Progenitor cell of endocrine pancreas (in vitro differentiated cells): ENCODE results near the gene VSTM2B. TPM values are rescaled to one million over a fixed set of nuclear protein-coding genes. Genes with fewer than 3 reads are reported as not detected.

Experiments used
- DNase-seq: peaks from one replicate; pipeline ENCODE4 v3.0.0; 2021; ENCODE audit warnings: low spot score; ENCODE audit not compliant: unreplicated experiment
- H3K27ac Mint-ChIP-seq: 2 replicates; pipeline ENCODE4 v1.8.0; 2021; ENCODE audit warnings: mild to moderate bottlenecking, moderate library complexity, mixed read lengths
- H3K27me3 Mint-ChIP-seq: 2 replicates; pipeline ENCODE4 v1.8.0; 2021; ENCODE audit warnings: mixed read lengths
- H3K36me3 Mint-ChIP-seq: 2 replicates; pipeline ENCODE4 v1.8.0; 2022; ENCODE audit warnings: mixed read lengths; ENCODE audit not compliant: insufficient read depth
- H3K4me1 Mint-ChIP-seq: 2 replicates; pipeline ENCODE4 v1.8.0; 2021; ENCODE audit warnings: low read depth, mixed read lengths
- H3K4me3 Mint-ChIP-seq: 2 replicates; pipeline ENCODE4 v1.8.0; 2021; ENCODE audit warnings: low read depth, mild to moderate bottlenecking, moderate library complexity, mixed read lengths
- H3K9me3 Mint-ChIP-seq: 2 replicates; pipeline ENCODE4 v1.8.0; 2021; ENCODE audit warnings: low read depth, mixed read lengths
- total RNA-seq: library from RNA; stranded (reverse); gene quantifications from 2 replicates; pipeline ENCODE4 v1.2.1, GENCODE V29; 2021
- TF ChIP-seq, protein P1 (sequence below): fragments of 200-600 bp; sonication (generic); IDR thresholded peaks from one replicate; pipeline ENCODE4 v1.5.0; 2021; ENCODE audit warnings: antibody characterized with exemption, mild to moderate bottlenecking; ENCODE audit not compliant: unreplicated experiment

The VSTM2B gene
- total RNA-seq, 1 donor from 2014 or later: not detected

DNA sequence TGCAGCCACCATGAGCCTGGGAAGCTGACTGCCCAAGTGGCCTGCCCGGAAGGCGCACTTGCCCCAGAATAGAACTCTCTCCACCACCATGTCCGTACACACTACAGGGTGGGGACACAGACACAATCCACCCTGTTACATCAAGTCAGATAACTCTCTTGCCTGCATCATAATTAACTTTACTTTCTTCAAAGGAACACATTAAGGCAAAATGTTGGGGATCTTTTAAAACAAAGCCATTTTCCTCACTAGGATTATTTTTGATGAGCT lies 23.3 kb upstream of the VSTM2B start:
- H3K27me3 Mint-ChIP-seq: peaks cover 20% of the 10 kb centered on the region
- no peaks in the 10 kb centered on the region for H3K4me1 Mint-ChIP-seq
- no peaks in the 10 kb centered on the region for H3K9me3 Mint-ChIP-seq
- H3K36me3 Mint-ChIP-seq: no peaks in the 10 kb centered on the region
- H3K27ac Mint-ChIP-seq: no peak overlapping the region
- TF ChIP-seq, protein P1, sequence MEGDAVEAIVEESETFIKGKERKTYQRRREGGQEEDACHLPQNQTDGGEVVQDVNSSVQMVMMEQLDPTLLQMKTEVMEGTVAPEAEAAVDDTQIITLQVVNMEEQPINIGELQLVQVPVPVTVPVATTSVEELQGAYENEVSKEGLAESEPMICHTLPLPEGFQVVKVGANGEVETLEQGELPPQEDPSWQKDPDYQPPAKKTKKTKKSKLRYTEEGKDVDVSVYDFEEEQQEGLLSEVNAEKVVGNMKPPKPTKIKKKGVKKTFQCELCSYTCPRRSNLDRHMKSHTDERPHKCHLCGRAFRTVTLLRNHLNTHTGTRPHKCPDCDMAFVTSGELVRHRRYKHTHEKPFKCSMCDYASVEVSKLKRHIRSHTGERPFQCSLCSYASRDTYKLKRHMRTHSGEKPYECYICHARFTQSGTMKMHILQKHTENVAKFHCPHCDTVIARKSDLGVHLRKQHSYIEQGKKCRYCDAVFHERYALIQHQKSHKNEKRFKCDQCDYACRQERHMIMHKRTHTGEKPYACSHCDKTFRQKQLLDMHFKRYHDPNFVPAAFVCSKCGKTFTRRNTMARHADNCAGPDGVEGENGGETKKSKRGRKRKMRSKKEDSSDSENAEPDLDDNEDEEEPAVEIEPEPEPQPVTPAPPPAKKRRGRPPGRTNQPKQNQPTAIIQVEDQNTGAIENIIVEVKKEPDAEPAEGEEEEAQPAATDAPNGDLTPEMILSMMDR: no peak
- no peak overlapping the region for H3K4me3 Mint-ChIP-seq
- DNase-seq: no peak

DNA sequence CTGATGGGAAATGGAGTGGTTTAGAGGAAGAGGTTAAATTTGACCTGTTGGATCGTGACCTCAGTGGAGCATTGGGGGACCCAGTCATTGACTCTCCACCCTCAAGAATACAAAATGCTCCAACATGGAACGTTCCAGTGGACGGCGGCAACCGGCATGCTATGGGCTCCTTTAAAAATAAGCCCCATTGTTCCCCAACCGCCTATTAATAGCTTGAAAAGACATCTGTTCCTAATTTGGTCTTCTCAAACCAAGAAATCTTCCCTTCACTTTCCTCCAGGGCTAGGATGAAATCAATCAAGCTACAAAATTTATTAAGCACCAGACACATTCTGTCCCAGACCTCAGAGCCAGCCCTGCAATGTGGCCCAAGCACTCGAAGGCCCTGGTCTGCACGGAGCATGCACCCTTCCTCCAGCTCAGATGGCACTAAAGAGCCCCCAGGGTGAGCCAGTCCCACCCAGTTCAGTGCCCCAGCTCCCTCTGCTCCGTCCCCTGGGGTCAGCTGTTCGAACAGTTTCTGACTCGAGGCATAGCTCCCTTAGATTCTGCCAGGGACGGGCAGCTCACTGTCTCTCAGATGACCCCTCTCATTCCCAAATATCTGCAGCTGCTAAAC lies 22.5 kb upstream of the VSTM2B start:
- Mint-ChIP-seq H3K4me3 (no peak overlapping the region), H3K27ac (no peak overlapping the region), H3K27me3 (peaks cover 20% of the 10 kb centered on the region), H3K36me3 (no peaks in the 10 kb centered on the region), H3K9me3 (no peaks in the 10 kb centered on the region), H3K4me1 (no peaks in the 10 kb centered on the region)
- TF ChIP-seq, protein P1: no peak
- DNase-seq: no peak

DNA sequence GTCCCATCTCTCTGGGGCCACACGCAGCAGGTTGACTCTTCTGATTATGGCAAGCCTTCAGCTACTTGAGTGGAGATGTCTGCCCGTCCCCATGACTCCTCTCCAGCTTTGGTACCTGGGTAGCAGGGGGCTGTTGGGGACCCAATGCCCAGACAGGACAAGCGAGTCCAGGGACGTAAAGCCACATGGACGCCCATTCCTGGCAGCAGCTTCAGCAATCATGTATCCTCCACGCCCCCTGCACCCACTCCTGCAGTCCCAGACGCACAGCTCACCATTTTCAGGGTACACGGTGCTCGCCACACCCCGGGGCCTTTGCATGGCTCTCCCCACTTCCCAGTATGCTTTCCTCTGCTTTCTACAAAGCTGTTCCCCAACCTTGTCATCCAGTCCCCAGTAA lies 22.0 kb upstream of the VSTM2B start:
- Mint-ChIP-seq H3K4me3 (no peak overlapping the region), H3K4me1 (no peaks in the 10 kb centered on the region), H3K27ac (no peak overlapping the region), H3K36me3 (no peaks in the 10 kb centered on the region), H3K9me3 (no peaks in the 10 kb centered on the region), H3K27me3 (peaks cover 20% of the 10 kb centered on the region)
- DNase-seq: no peak
- TF ChIP-seq, protein P1: no peak

DNA sequence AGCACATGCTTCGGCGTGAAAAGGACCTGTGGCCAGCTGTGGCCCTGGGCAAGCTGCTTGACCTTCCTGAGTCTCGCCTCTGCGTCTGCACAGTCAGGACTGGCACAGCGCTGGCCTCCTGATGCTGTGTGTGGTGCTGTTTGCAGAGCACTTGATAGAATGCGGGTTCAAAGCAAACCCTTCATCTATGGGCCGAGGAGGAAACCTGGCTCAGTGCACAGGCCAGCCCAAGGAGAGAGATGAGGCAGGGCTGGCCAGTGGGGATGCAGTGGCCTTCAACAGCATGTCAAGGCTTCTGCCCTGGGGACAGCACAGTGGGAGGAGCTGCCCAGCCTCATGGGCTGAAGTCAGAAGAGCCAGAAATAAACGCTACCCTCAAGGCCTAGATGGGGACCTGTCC lies 21.3 kb upstream of the VSTM2B start:
- TF ChIP-seq, protein P1: no peak
- H3K4me1 Mint-ChIP-seq: no peaks in the 10 kb centered on the region
- H3K27me3 Mint-ChIP-seq: peaks cover 24% of the 10 kb centered on the region
- H3K36me3 Mint-ChIP-seq: no peaks in the 10 kb centered on the region
- H3K27ac Mint-ChIP-seq: no peak overlapping the region
- H3K9me3 Mint-ChIP-seq: no peaks in the 10 kb centered on the region
- no peak overlapping the region for H3K4me3 Mint-ChIP-seq
- DNase-seq: no peak

DNA sequence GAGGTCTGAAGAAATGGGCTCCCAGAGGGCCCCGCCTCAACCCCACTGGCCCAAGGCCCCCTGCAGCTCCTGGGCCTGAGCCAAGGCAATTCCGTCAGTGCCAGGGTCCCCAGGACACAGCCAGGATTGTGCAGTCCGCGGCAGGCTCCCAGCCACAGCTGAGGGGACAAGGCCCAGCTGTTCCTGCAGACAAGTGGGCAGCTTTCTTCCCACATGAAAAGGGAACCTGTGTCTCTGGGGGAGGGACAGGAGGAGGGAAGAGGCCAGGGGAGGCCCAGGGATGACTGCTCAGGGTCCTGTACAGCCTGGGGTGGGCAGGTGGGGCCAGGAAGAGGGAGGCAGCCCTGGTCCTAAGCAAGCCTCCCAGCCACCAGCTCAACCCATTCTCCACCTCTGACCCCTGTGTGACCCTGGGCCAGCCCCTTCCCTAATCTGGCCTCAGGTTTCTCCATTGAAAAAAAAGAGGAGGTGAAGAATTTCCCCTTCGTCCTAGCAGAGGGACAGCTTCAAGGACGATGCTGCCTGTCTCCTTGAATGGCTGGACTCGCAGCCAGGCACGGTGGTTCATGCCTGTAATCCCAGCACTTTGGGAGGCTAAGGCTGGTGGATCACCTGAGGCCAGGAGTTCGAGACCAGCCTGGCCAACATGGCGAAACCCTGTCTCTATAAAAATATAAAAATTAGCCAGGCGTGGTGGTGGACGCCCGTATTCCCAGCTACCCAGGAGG lies 20.5 kb upstream of the VSTM2B start:
- Mint-ChIP-seq H3K4me3 (no peak overlapping the region), H3K36me3 (no peaks in the 10 kb centered on the region), H3K4me1 (no peaks in the 10 kb centered on the region), H3K27me3 (peaks cover 29% of the 10 kb centered on the region), H3K9me3 (no peaks in the 10 kb centered on the region), H3K27ac (no peak overlapping the region)
- no peak for DNase-seq
- TF ChIP-seq, protein P1: no peak
